Osteoblast (primary cell): ENCODE data around the gene ISM1. TPM values are rescaled to one million over a fixed set of nuclear protein-coding genes. Genes with fewer than 3 reads are reported as not detected.
A peak's percentile ranks its signal among the peaks of the same experiment; 100 is the strongest.

Source experiments
- DNase-seq: peaks from one replicate; pipeline ENCODE4 v3.0.0; 2011; ENCODE audit warnings: low spot score, mixed read lengths; ENCODE audit not compliant: insufficient read length; ENCODE audit errors: missing footprints
- H2AFZ ChIP-seq: 2 replicates; pipeline ENCODE4 v1.6.0; 2011; ENCODE audit warnings: mild to moderate bottlenecking, low read length
- H3K27ac ChIP-seq: 2 replicates; pipeline ENCODE4 v1.5.1; 2011; ENCODE audit warnings: mild to moderate bottlenecking, low read depth, low read length, moderate library complexity
- H3K27me3 ChIP-seq: 2 replicates; pipeline ENCODE4 v1.6.0; 2012; ENCODE audit warnings: mild to moderate bottlenecking, control low read depth, inconsistent platforms, low read length, moderate library complexity; ENCODE audit not compliant: insufficient read depth
- H3K36me3 ChIP-seq: 2 replicates; pipeline ENCODE4 v1.5.1; 2011; ENCODE audit warnings: mild to moderate bottlenecking, low read length, control low read depth, moderate library complexity; ENCODE audit not compliant: insufficient read depth
- H3K4me1 ChIP-seq: 2 replicates; pipeline ENCODE4 v1.5.1; 2011; ENCODE audit warnings: mild to moderate bottlenecking, low read length, control low read depth, moderate library complexity; ENCODE audit not compliant: insufficient read depth
- H3K4me2 ChIP-seq: 2 replicates; pipeline ENCODE4 v1.6.0; 2011; ENCODE audit warnings: mild to moderate bottlenecking, low read length; ENCODE audit not compliant: insufficient read depth
- H3K4me3 ChIP-seq: fragments of 200-600 bp; sonication (generic); 3 replicates; pipeline ENCODE4 v1.5.1; 2012; ENCODE audit warnings: mild to moderate bottlenecking, low read length, inconsistent platforms; ENCODE audit not compliant: insufficient read depth
- H3K79me2 ChIP-seq: 2 replicates; pipeline ENCODE4 v1.6.0; 2012; ENCODE audit warnings: mild to moderate bottlenecking, low read length, control low read depth, inconsistent platforms; ENCODE audit not compliant: insufficient read depth
- H3K9me3 ChIP-seq: 2 replicates; pipeline ENCODE4 v1.5.1; 2011; ENCODE audit warnings: low read depth, low read length, control low read depth
- H4K20me1 ChIP-seq: 2 replicates; pipeline ENCODE4 v1.6.0; 2012; ENCODE audit warnings: mild to moderate bottlenecking, low read length, control low read depth; ENCODE audit not compliant: insufficient read depth
- CTCF ChIP-seq: IDR thresholded peaks from 2 replicates; pipeline ENCODE4 v1.5.1; 2011; ENCODE audit warnings: mild to moderate bottlenecking, low read depth, low read length, moderate library complexity; ENCODE audit errors: extremely low read depth
- total RNA-seq: library from RNA; depleted of rRNA; stranded (reverse); fragments of >200 nt; gene quantifications from 2 replicates; pipeline ENCODE4 v1.2.3, GENCODE V29; 2012

The ISM1 gene
- total RNA-seq, 1 donor: 4.0 TPM

DNA sequence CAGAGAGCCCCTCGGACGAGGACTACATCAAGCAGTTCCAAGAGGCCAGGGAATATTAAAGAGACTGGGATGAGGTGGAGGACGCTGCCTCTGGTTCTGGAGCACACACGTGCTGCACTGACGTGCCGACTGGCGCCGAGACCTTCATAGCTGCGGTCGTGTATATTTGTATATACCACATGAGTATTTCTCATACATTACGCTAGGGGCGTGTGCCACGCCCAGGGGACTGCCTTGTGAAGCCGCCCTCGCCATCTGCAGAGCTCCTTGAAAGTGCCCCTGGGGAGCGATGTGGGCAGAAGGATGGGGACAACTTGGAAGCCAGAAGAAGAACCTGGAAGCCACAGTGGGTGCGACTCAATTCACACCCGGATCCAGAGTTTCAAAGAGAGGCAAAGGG is 78.3 kb downstream of the ISM1 start:
- no peaks in the 10 kb centered on the region for H4K20me1 ChIP-seq
- no peaks in the 10 kb centered on the region for H3K9me3 ChIP-seq
- no peaks in the 10 kb centered on the region for H3K79me2 ChIP-seq
- no peak overlapping the region for H3K4me2 ChIP-seq
- no peak for TF ChIP-seq CTCF
- H3K4me3 ChIP-seq: no peak overlapping the region
- no peaks in the 10 kb centered on the region for H3K27me3 ChIP-seq
- no peaks in the 10 kb centered on the region for H3K4me1 ChIP-seq
- DNase-seq: no peak
- no peak overlapping the region for H3K27ac ChIP-seq
- no peaks in the 10 kb centered on the region for H3K36me3 ChIP-seq
- no peak overlapping the region for H2AFZ ChIP-seq

DNA sequence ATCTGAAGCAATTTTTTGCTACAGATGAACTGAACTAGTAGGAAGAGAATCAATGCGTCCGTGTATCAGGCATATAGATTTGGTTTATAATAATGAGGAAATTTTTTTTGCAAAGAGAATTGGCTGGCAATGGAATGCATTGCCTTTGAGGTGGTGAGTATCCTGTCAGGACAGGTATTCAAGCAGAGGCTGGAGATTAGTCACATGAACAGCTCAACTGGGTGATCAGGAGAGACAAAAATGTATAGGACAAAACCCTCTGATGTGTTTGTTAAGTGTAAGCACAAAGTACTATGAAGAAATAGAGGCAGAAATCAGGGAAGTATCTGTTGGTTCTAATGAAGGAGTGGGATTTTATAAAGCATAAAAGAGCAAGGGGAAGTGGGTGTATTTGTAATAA is 80.5 kb downstream of the ISM1 start:
- no peaks in the 10 kb centered on the region for H3K36me3 ChIP-seq
- no peaks in the 10 kb centered on the region for H3K9me3 ChIP-seq
- no peak for TF ChIP-seq CTCF
- no peak overlapping the region for H3K27ac ChIP-seq
- H3K4me1 ChIP-seq: no peaks in the 10 kb centered on the region
- H3K4me3 ChIP-seq: no peak overlapping the region
- H3K79me2 ChIP-seq: no peaks in the 10 kb centered on the region
- no peak overlapping the region for H3K4me2 ChIP-seq
- H4K20me1 ChIP-seq: no peaks in the 10 kb centered on the region
- H2AFZ ChIP-seq: no peak overlapping the region
- DNase-seq: no peak
- peaks cover 1% of the 10 kb centered on the region for H3K27me3 ChIP-seq

DNA sequence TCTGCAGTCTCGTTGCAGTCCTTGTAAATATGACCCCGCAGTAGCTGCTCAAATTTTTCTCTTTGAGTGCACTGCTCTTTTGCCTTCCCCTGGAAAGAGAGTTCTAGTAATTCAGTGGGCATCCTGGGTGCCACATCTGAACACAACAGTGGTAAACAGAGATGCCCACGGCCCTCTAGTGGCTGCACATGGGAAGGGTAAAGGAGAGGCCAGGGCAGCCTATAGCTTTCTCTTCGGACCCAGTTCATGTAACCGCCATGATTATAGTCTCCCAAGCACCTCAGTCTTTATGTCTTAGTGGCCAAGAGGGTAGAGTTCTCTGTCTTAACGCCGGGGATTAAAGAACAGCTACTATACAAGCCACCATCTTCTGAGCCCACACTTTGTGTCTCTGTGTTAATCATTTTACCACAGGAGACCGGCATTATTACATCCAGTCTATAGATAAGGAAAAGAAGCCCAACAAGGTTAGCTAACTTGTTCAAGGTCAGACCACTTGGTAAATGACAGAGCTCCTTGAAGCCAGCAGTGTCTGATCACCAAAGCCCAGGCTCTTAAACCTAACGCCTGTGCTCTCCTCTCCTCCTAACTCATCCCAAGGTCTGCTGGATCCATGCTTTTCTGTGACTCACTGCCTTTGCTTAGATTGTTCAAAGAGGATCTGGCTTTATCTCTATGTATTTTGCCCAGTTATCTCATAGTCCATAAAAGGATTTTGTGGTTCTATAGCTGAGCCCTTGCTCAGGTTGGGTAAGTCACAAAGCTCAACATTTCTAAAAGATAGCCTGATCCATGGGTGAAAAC is 81.8 kb downstream of the ISM1 start:
- Histone ChIP-seq H3K9me3 (no peaks in the 10 kb centered on the region), H3K27me3 (peaks cover 3% of the 10 kb centered on the region)

More for the DNA sequence above, 81.8 kb downstream of the ISM1 start:
- Histone ChIP-seq H3K27ac (no peak overlapping the region), H3K4me3 (no peak overlapping the region), H4K20me1 (no peaks in the 10 kb centered on the region), H3K36me3 (no peaks in the 10 kb centered on the region), H3K79me2 (no peaks in the 10 kb centered on the region), H3K4me1 (no peaks in the 10 kb centered on the region), H3K4me2 (no peak overlapping the region), H2AFZ (no peak overlapping the region)
- DNase-seq: peak; percentile 79
- TF ChIP-seq CTCF: peak; percentile 88
